Body of pancreas (tissue), 4 donors: ENCODE measurements around the gene THAP2. TPM values are rescaled to one million over a fixed set of nuclear protein-coding genes. Genes with fewer than 3 reads are reported as not detected.
A peak's percentile ranks its signal among the peaks of the same experiment; 100 is the strongest.

Source experiments
- ATAC-seq: fragments of 150-250 bp; one replicate; pipeline ENCODE4 v1.9.1; 2016
- DNase-seq, 4 donors: peaks; one replicate each; pipeline ENCODE4 v3.0.0-alpha.2; 2019
- H3K27ac ChIP-seq, 4 donors: fragments of 200-600 bp; sonication (generic); 1 replicate in 3 of 4; 2 replicates in 1 of 4; pipeline versions ENCODE4 v1.5.1 to v1.6.1; 2016 to 2019; ENCODE audit warnings: mild to moderate bottlenecking in 1 of 4, mixed read lengths in 1 of 4, moderate library complexity in 1 of 4
- H3K27me3 ChIP-seq, 2 donors: fragments of 200-600 bp; sonication (generic); one replicate each; pipeline ENCODE4 v1.6.0; 2016; ENCODE audit warnings: mild to moderate bottlenecking in 1 of 2
- H3K36me3 ChIP-seq, 2 donors: fragments of 200-600 bp; sonication (generic); replicated peaks in 1 of 2; 2 replicates each; pipeline ENCODE4 v1.5.1; 2016; ENCODE audit warnings: low read depth in 2 of 2; ENCODE audit not compliant: insufficient read depth in 1 of 2
- H3K4me1 ChIP-seq: fragments of 200-600 bp; sonication (generic); one replicate; pipeline ENCODE4 v1.6.0; 2016
- H3K4me3 ChIP-seq, 2 donors: fragments of 200-600 bp; sonication (generic); 1 replicate in 1 of 2; 2 replicates in 1 of 2; pipeline ENCODE4 v1.5.1; 2016 to 2019
- H3K9me3 ChIP-seq, 3 donors: fragments of 200-600 bp; sonication (generic); 1 replicate in 2 of 3; 2 replicates in 1 of 3; pipeline ENCODE4 v1.5.1; 2016
- CTCF ChIP-seq, 7 experiments: fragments of 450-650 bp in 4 of 7; fragments of 200-600 bp in 3 of 7; sonication (generic) in 3 of 7; IDR thresholded peaks; one replicate each; pipeline ENCODE4 v1.5.1; 2016 to 2019; ENCODE audit warnings: antibody characterized with exemption in 7 of 7
- POLR2A ChIP-seq, 3 donors: fragments of 450-650 bp; IDR thresholded peaks; one replicate each; pipeline ENCODE4 v1.6.1; 2016; ENCODE audit warnings: antibody characterized with exemption in 3 of 3, mild to moderate bottlenecking in 2 of 3
- WGBS, 2 donors: methylation state at CpG; one replicate each; pipeline ENCODE4 v1.1.5; 2017; 5-methylcytosine and 5-hydroxymethylcytosine counted together
- intact Hi-C: fragments of 100-400 bp; cut with DNase I; formaldehyde crosslinking; loops from one replicate; pipeline ENCODE4 v1.15.1; 2023
- total RNA-seq, 2 donors: library from RNA; depleted of rRNA; stranded (reverse); fragments of >200 nt; gene quantifications; one replicate each; pipeline ENCODE4 v1.1.0, GENCODE V29; 2016

The THAP2 gene
- total RNA-seq, 2 donors from 2014 or later, result 0.99 to 15.0 TPM

GRCh38 chr12:71671311-71671710 lies 7.2 kb downstream of the THAP2 start:
- Histone ChIP-seq H3K9me3 (no peaks in the 10 kb centered on the region), H3K4me1 (peaks cover 20% of the 10 kb centered on the region), H3K27ac (peak overlapping the region in 2 of 4 donors; percentile 30 to 38), H3K36me3 (no peaks in the 10 kb centered on the region), H3K4me3 (no peak overlapping the region), H3K27me3 (no peaks in the 10 kb centered on the region)
- no peak for DNase-seq
- no peak for ATAC-seq
- no peak for TF ChIP-seq POLR2A (IDR thresholded peaks at IDR 0.05)
- TF ChIP-seq CTCF (IDR thresholded peaks at IDR 0.05), result no peak
- intact Hi-C loops, result no loop called here

- Histone ChIP-seq H3K4me3 (no peak overlapping the region), H3K4me1 (peaks cover 19% of the 10 kb centered on the region), H3K27me3 (no peaks in the 10 kb centered on the region), H3K9me3 (no peaks in the 10 kb centered on the region), H3K36me3 (no peaks in the 10 kb centered on the region), H3K27ac (peak overlapping the region in 2 of 4 donors; percentile 30 to 38)
- intact Hi-C loops, result no loop called here
- TF ChIP-seq POLR2A (IDR thresholded peaks at IDR 0.05) (no peak), CTCF (IDR thresholded peaks at IDR 0.05) (no peak)
- peak in 1 of 4 donors; percentile 22 for DNase-seq
- ATAC-seq, result peak; percentile 87
- 22 to 33% methylated on average over 1 of the region's 1 CpG for WGBS, 2 donors
These were observed 7.7 kb downstream of the THAP2 start for GRCh38 chr12:71671816-71672215.

- Histone ChIP-seq H3K4me3 (no peak overlapping the region), H3K27me3 (no peaks in the 10 kb centered on the region), H3K9me3 (no peaks in the 10 kb centered on the region), H3K36me3 (no peaks in the 10 kb centered on the region), H3K4me1 (peaks cover 13% of the 10 kb centered on the region), H3K27ac (no peak overlapping the region)
- DNase-seq (no peak), ATAC-seq (no peak)
- intact Hi-C loops, result no loop called here
- TF ChIP-seq CTCF (IDR thresholded peaks at IDR 0.05), result no peak
- no peak for TF ChIP-seq POLR2A (IDR thresholded peaks at IDR 0.05)
- WGBS, 2 donors, result 85 to 92% methylated on average over 1 of the region's 1 CpG
These were observed 18.4 kb downstream of the THAP2 start for GRCh38 chr12:71682466-71682865.

- TF ChIP-seq CTCF (IDR thresholded peaks at IDR 0.05) (no peak), POLR2A (IDR thresholded peaks at IDR 0.05) (no peak)
- Histone ChIP-seq H3K4me1 (peaks cover 25% of the 10 kb centered on the region), H3K27me3 (no peaks in the 10 kb centered on the region), H3K36me3 (no peaks in the 10 kb centered on the region), H3K27ac (no peak overlapping the region), H3K4me3 (no peak overlapping the region), H3K9me3 (no peaks in the 10 kb centered on the region)
- ATAC-seq (no peak), DNase-seq (no peak)
- 83 to 92% methylated on average over 5 of the region's 5 CpGs for WGBS, 2 donors
- intact Hi-C loops, result no loop called here
These were observed 19.5 kb downstream of the THAP2 start for GRCh38 chr12:71683633-71684032.

- ATAC-seq (no peak), DNase-seq (no peak)
- WGBS, 2 donors, result 61 to 67% methylated on average over 5 of the region's 5 CpGs
- Histone ChIP-seq H3K27me3 (no peaks in the 10 kb centered on the region), H3K4me3 (no peak overlapping the region), H3K4me1 (peaks cover 29% of the 10 kb centered on the region), H3K36me3 (no peaks in the 10 kb centered on the region), H3K27ac (no peak overlapping the region), H3K9me3 (no peaks in the 10 kb centered on the region)
- TF ChIP-seq POLR2A (IDR thresholded peaks at IDR 0.05) (no peak), CTCF (IDR thresholded peaks at IDR 0.05) (no peak)
- intact Hi-C loops, result no loop called here
These were observed 20.0 kb downstream of the THAP2 start for GRCh38 chr12:71684081-71684480.
